Measurements from ENCODE around the gene LILRA1.
"Not testable (repeated sequence)": the region's sequence is repeated elsewhere in the genome, so short reads cannot be mapped to it uniquely, and the experiment has no call there.

LILRA1 gene

GRCh38 chr19:54638683-54639082 is 45.3 kb downstream of the LILRA1 start:
- no peaks in the 10 kb centered on the region for H3K27me3 ChIP-seq (ENCODE audit: insufficient read depth, low read length)
- no peak overlapping the region for H3K9ac ChIP-seq (ENCODE audit: low read length)
- no peaks in the 10 kb centered on the region for H3K79me2 ChIP-seq (ENCODE audit: insufficient read depth, low read length)
- H3K36me3 ChIP-seq (ENCODE audit: insufficient read depth, low read length), result no peaks in the 10 kb centered on the region
- H3K9me3 ChIP-seq (ENCODE audit: low read length), result no peaks in the 10 kb centered on the region
- no peak overlapping the region for H3K4me2 ChIP-seq (ENCODE audit: low read length)
- H2AFZ ChIP-seq (ENCODE audit: low read length), result no peak overlapping the region
- H3K4me3 ChIP-seq (ENCODE audit: low read depth, low read length, poor library complexity, severe bottlenecking), result no peak overlapping the region
- H3K9me2 ChIP-seq (ENCODE audit: low read depth, low read length), result no peaks in the 10 kb centered on the region
- no peak overlapping the region for H3K27ac ChIP-seq (ENCODE audit: low read depth, low read length, poor library complexity, severe bottlenecking)
- no peaks in the 10 kb centered on the region for H4K20me1 ChIP-seq (ENCODE audit: insufficient read depth, low read length)
- H3K4me1 ChIP-seq (ENCODE audit: insufficient read depth, low read length, severe bottlenecking), result no peaks in the 10 kb centered on the region
- no peaks in the 10 kb centered on the region for H3F3A ChIP-seq (ENCODE audit: insufficient read depth, low read length)
- TF ChIP-seq EZH2 (IDR thresholded peaks at IDR 0.05; ENCODE audit: borderline replicate concordance, low read length) (no peak), CTCF (IDR thresholded peaks at IDR 0.05; ENCODE audit: low read length) (no peak)

GRCh38 chr19:54642953-54643352 is 49.5 kb downstream of the LILRA1 start:
- not testable (repeated sequence) for H3F3A ChIP-seq (ENCODE audit: insufficient read depth, low read length); H4K20me1 ChIP-seq (ENCODE audit: insufficient read depth, low read length); H3K9ac ChIP-seq (ENCODE audit: low read length); H3K4me3 ChIP-seq (ENCODE audit: low read depth, low read length, poor library complexity, severe bottlenecking); H3K4me2 ChIP-seq (ENCODE audit: low read length); H2AFZ ChIP-seq (ENCODE audit: low read length); H3K27me3 ChIP-seq (ENCODE audit: insufficient read depth, low read length); H3K36me3 ChIP-seq (ENCODE audit: insufficient read depth, low read length); H3K4me1 ChIP-seq (ENCODE audit: insufficient read depth, low read length, severe bottlenecking); H3K27ac ChIP-seq (ENCODE audit: low read depth, low read length, poor library complexity, severe bottlenecking); H3K79me2 ChIP-seq (ENCODE audit: insufficient read depth, low read length); H3K9me2 ChIP-seq (ENCODE audit: low read depth, low read length); H3K9me3 ChIP-seq (ENCODE audit: low read length)

- H3K79me2 ChIP-seq (ENCODE audit: insufficient read depth, low read length); H3K9me2 ChIP-seq (ENCODE audit: low read depth, low read length); H3K4me1 ChIP-seq (ENCODE audit: insufficient read depth, low read length, severe bottlenecking); H3K4me3 ChIP-seq (ENCODE audit: low read depth, low read length, poor library complexity, severe bottlenecking); H4K20me1 ChIP-seq (ENCODE audit: insufficient read depth, low read length); H3K36me3 ChIP-seq (ENCODE audit: insufficient read depth, low read length); H3F3A ChIP-seq (ENCODE audit: insufficient read depth, low read length); H3K27ac ChIP-seq (ENCODE audit: low read depth, low read length, poor library complexity, severe bottlenecking); H3K4me2 ChIP-seq (ENCODE audit: low read length); H3K9me3 ChIP-seq (ENCODE audit: low read length); H2AFZ ChIP-seq (ENCODE audit: low read length); H3K27me3 ChIP-seq (ENCODE audit: insufficient read depth, low read length); H3K9ac ChIP-seq (ENCODE audit: low read length): not testable (repeated sequence)
Measured at GRCh38 chr19:54643583-54643982, 50.2 kb downstream of the LILRA1 start.

GRCh38 chr19:54644056-54644455 is 50.6 kb downstream of the LILRA1 start:
- H3K9me2 ChIP-seq (ENCODE audit: low read depth, low read length), result no peaks in the 10 kb centered on the region
- H3K79me2 ChIP-seq (ENCODE audit: insufficient read depth, low read length), result no peaks in the 10 kb centered on the region
- no peaks in the 10 kb centered on the region for H3K9me3 ChIP-seq (ENCODE audit: low read length)
- no peak overlapping the region for H3K4me3 ChIP-seq (ENCODE audit: low read depth, low read length, poor library complexity, severe bottlenecking)
- H3K4me1 ChIP-seq (ENCODE audit: insufficient read depth, low read length, severe bottlenecking), result no peaks in the 10 kb centered on the region
- no peaks in the 10 kb centered on the region for H4K20me1 ChIP-seq (ENCODE audit: insufficient read depth, low read length)
- H3F3A ChIP-seq (ENCODE audit: insufficient read depth, low read length), result no peaks in the 10 kb centered on the region
- no peak overlapping the region for H3K27ac ChIP-seq (ENCODE audit: low read depth, low read length, poor library complexity, severe bottlenecking)
- no peak for TF ChIP-seq EZH2 (IDR thresholded peaks at IDR 0.05; ENCODE audit: borderline replicate concordance, low read length)
- no peak for TF ChIP-seq CTCF (IDR thresholded peaks at IDR 0.05; ENCODE audit: low read length)
- no peak overlapping the region for H3K4me2 ChIP-seq (ENCODE audit: low read length)
- no peak overlapping the region for H3K9ac ChIP-seq (ENCODE audit: low read length)
- no peaks in the 10 kb centered on the region for H3K36me3 ChIP-seq (ENCODE audit: insufficient read depth, low read length)
- H3K27me3 ChIP-seq (ENCODE audit: insufficient read depth, low read length), result no peaks in the 10 kb centered on the region
- H2AFZ ChIP-seq (ENCODE audit: low read length), result no peak overlapping the region
